NCI-H2029 treated with DMSO at 0.1 percent for 48 hours (cell line): Measurements from ENCODE around the gene PITPNB.

Source experiments
- DNase-seq: peaks from one replicate; lab custom pipeline; 2025; lab: John Stamatoyannopoulos, UW

Gene PITPNB

DNA sequence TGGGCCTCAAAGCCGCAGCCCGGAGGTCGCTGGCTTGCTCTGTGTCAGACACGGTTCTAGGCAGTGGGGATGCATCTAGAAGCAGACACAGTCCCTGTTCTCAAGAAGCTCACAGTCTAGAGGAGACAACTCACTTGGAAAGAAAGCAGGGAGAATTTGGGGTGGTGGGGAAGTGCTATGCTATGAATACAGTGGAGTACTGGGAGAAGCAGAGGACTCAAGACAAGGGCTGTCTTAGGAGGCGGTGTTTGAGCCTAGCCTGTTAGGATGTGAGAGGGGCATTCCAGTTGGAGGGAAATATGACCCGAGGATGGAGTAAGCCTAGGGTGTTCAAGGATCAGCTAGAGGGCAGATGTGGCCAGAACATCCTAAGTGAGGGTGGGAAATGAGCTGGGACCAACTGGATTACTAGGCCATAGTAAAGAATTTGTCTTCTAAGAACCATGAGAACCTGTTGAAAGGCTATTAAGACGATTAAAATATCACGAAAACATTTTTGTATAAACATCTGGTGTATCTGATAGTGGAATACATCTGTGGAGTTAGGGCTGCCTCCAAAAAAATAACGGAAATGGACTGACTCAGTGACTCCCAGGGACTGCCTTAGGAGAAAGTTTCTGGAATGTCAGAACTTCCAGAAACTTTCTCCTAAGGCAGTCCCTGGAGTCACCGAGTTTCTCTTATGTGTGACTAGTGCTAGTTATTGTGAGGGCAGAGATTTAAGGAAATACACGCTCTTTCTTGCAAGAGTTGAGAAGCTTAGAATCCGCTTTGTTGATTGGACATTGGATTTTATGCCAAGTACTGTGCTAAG lies 1.1 kb upstream of the PITPNB start:
- DNase-seq = no peak

DNA sequence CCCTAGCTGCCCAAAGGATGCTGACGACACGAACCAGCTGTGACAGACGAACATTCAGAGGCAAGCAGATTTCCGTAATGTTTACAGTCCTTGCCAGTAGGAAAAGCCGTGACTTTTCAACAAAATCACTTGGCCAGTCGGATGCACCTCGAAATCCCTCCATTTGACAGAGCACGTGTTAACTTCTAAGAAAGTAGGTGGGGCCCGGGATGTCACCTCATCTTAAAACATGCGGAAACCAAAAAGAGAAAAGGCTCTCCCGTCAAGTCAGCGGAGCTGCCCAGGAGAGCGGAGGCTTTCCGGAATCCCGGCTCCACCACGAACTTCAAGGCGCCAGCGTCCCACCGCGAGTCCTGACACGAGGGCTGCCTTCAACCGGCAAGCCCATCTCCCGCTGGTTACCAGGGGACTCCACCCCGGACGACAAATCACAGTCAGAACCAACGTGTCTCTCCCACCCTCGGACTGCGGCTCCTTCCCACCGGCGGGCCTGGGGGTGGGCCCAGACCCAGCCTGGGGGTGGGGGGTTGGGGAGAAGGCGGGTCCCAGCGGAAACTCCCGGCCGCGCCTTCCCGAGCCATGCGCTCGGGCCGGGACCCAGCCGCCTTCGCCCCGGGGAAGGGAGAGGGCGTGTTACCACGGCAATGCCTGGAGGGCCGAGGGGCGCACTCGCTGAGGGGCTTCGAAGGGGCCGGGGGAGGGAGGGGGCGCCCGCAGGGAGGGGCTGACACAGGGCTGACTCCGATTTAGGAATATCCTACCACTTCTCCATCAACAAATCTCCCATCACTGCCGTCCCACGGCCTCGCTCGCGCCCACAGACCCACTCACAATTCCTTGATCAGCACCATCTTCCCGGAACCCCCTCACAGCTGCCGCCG lies 475 bp downstream of the PITPNB start:
- DNase-seq = no peak

DNA sequence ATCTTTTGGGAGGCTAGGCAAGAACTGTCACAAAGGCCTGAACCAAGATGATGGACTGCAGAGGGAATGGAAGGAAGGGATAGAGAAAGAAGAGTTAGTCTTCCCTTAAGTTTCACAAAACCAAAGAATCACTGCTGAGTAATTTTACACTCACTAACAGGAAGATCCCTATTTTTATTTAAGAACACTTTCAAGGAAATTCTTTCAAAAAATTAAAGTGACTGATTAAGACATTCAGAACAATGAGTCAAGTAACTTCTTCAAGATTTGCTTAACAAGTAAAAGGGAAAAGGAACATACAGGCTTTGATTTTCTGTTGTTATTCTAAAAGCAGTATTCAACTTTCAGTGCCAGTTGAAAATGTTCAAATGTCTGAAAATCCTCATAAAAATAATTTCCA lies 3.1 kb downstream of the PITPNB start:
- DNase-seq = no peak

DNA sequence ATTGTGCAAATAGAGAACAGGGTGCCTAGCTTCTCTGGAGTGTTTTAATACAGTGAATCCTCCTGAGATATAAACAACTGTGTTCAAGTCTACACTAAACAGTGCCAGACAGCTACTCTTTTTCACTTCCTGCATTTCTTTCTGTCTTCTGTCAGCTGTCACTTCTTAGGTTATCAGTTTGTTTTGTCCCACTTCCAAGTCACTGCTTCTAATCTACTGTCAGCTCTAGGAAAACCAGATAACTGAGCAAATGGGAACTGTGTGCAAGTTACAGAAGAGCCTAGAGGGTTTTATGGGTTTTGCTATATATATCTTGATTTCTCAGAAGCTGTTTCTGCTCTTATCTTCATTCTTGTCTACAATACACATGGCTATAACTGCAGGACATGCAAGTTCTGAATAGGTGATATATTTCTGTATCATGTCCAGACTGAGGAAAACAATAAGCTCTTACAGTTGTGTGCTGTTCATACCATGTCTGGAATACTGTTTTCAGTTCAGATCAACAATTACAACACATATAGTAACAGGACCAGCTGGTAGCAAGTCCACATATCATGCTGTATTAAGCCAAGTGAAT lies 5.8 kb downstream of the PITPNB start:
- no peak for DNase-seq

DNA sequence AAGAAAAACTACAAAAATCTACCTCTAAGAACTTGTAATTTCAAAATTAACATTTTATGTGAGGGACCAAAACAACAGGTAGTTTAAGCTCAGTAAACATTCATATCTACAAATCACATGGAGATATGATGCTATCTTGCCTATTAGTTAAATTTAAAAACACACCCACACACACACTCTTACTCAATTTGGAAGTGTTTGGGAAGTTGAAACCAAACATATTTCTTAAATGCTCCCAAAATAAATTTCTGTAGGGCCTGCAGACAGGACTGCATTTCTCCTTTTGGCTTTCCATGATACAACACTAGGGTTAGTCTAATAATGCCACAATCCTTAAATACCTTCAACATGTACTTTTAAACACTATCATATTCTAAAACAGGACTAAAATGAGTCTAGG lies 7.0 kb downstream of the PITPNB start:
- DNase-seq = no peak

DNA sequence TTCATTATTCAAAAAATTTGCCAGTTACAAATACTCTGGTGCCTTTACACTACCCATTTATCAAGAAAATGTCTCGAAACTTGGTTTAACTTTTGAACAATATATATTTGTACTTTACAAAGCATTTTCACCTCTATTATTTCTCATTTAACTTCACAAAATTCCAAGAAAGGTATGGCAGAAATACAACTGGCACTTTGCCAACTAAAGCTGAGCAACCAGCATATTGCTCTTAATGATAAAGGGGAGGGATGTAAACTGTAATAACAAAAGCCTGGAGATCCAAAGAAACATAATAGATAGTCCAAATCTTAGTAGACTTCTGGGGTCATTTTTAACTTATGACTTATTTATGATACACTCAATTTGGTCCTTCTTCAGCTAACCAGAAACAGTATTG lies 7.7 kb downstream of the PITPNB start:
- no peak for DNase-seq

DNA sequence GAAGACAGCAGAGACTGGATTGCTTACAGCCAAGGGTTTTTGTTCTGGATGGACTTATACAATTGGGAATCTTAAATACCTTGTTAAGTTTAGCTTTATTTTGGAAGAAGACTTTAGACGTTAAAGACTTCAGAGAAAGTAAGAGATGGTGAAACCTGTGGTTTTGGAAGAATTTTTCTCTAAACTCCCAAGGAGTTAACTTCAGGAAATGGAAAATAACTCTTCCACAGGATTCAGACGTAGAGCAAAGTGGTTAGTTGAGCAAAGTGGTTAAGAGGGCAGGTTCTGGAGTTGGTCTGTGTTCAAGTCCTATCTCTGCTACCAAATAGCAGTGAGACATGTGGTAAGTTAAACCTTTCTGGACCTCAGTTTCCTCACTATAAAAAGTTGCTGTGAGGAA lies 12.8 kb downstream of the PITPNB start:
- DNase-seq = no peak

DNA sequence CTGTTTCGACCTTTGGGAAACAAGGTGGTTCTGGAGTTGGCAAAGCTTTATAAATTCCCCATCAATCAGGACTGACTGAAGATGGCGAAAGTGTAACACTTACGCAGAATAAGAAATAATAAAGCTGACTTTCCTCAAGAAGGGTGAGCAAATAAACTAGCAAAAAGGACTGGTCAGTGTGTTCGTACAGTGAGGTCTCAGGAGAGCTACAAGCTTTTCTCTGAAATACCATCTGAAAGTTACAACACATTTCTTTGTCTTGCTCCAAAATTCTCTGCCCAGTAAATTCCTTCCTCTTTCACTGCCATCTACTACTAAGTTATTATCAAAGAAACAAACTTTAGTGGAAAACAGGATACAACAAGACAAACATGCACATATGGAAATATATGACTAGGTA lies 13.4 kb downstream of the PITPNB start:
- DNase-seq = no peak

DNA sequence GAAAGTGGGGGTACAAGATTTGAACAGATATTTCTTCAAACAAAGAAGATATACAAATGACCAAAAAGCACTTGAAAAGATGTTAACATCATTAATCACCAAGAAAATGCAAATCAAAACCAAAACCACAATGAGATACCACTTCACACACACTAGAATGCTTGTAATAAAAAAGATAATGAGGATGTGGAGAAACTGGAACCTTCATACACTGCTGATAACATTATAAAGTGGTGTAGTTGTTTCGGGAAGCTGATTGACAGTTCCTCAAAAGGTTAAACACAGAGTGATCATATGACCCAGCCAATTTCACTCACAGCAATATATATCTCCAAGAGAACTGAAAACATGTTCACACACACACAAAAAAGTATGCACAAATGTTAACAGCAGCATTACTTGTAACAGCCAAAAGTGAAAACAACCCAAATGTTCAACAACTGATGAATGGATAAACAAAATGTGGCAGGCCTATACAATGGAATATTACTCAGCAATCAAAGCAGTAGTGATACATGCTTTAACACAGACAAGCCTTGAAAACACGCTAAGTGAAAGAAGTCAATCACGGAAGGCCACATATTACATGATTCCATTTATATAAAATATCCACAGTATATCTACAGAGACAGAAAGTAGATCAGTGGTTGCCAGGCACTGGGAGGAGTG lies 15.1 kb downstream of the PITPNB start:
- no peak for DNase-seq

DNA sequence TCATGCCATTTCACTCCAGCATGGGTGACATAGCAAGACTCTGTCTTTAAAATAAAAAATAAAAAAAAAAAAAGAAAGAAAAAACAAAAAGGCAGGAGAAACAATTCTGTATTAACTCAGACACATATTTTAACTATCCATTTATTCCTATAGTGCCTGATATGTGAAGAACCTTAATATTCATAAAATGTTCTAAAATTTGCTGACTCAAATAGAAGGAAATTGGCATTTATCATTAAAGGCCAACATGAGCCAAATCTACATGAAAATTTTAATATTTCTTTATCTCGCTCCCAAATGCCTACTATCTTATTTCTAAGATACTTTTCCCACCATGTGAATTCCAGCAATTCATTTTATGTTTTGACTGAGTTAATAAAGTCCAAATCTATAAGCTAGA lies 18.9 kb downstream of the PITPNB start:
- no peak for DNase-seq

DNA sequence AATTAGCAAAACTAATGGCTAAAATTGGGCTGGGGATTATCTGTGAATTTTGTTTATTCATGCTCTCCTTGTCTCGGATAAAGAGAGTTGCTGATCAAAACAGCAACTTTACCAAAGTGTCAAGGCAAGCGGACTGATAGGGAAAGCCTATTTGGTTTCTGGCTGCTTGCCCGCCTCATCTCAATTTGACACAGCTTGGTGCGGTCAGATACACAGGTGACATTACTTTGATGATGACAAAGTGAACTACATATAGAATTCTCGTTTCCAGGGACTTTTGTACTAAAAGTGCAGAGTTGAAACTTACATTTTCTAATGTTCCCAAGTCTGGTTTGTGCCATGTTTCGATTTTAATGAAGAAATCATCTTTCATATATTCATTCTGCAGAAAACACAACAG lies 22.8 kb downstream of the PITPNB start:
- no peak for DNase-seq

DNA sequence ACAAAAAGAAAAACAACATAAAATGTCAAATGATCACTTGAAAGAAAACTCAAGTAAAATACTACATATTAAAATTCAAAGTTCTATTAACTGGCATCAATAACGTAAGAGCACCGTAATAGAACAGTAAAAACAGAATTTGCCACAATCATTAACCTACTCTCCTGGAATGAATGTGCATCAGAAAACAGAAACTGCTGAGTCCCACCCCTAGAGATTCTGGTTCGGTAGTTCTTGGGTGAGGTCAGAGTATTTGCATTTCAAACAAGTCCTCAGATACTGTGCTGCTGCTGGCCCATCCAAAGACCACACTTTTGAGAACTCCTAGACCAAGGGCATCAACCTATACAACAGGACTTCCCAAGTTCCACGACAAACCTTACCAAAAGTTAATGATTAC lies 23.5 kb downstream of the PITPNB start:
- no peak for DNase-seq

DNA sequence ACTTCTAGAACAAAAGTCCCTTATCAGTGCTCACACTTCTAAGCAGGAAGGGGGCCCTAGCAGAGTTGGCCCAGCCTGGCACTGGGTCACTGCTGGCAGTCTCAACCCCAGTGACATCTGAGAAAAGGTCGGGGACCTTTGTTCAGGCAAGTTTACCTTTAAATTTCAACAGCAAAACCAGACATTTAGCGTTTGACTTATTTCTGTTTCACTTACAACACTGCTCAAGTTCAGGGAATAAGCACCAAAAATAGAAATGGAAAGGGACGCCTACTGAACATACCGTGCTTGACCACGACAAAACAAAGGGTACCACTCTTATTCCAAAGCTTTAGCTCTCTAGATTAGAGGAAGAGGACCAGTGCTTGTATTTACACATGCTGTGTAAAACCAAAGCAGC lies 26.2 kb downstream of the PITPNB start:
- DNase-seq = no peak

DNA sequence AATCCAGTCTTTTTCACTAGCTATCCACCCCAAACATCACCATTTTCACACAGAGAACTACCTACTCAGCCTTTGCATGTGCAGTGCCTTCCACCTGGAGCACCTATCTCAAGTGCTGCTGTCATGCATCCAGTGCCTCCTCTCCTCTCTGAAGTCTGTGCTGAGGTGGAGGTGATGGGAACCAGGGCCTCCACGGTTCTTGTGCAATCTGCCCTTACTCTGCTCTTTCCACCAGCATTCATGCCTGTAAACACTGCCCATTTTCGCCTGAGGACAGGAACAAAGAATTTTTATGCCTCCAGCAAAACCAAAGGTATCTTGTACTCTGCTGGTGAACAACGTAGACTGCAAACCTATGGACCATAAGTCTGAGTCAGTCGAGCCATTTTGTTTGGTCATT lies 27.0 kb downstream of the PITPNB start:
- DNase-seq = no peak

DNA sequence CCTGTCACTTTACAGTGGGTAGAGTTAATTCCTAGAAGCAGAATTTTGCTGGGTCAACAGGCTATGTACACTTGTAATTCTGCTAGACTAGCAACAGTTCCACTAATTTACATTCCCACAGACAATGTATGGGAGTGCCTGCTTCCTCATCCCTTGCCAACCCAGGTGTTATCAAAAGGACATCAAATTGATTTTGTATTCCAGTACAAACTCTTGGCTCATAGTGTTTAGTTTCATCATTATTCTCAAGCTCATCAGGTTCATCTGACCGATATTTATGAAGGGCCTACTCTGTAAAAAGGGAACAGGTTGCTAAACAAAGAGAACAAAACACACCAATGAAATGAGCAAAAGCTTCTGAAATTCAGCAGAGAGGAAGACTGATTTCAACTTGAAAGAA lies 30.7 kb downstream of the PITPNB start:
- DNase-seq = no peak

DNA sequence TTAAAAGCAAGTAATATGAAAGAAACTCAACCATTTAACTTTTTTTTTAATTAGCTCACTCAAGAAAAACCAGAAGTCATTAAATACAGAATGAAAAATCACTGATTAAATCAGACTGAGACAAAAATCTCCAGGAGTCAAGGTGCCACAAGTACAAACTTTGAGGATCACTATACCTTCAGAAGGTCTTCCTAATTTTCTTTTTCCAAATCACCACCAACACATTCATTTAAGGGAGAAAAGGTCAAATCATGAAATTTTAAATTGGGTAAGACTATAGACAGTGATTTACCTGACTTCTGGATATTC lies 32.3 kb downstream of the PITPNB start:
- no peak for DNase-seq

DNA sequence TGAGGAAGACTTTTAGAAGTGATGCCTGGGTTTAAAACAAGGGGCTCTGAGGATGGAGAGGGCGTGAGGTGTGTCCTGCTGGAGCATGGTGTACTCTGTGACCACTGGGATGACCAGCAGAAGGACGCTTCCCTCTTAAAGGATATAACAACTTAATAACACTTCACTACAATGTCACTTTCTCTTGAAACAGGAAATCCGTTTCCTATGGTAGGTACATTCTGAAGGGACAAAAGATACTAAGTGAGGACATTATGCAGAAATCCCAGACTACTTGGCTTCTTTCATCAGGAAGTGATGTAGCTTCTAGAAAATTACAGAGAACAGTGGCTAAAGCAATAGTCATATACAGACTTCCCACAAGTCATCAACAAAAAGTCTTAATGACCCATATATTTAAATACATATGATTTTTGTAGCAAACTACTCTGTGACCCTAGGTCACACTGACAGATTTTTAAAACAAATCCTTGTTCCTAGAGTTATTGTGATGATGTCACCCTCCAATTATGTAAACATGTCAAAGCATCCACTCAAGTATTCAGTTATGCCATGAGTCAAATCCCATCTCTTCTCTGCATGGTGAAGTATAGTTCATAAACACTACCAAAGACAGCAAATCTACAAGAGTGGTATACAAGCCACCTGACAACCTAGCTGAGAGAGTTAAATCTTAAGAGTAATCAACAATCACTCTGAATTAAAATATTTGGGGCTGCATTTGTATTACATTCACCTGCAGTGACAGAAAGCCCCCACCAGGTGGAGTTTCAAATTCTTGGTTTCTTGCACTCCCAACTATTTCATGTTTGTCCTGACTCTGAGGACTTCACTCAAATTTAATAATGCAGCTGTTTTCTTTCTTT lies 32.8 kb downstream of the PITPNB start:
- DNase-seq = no peak

DNA sequence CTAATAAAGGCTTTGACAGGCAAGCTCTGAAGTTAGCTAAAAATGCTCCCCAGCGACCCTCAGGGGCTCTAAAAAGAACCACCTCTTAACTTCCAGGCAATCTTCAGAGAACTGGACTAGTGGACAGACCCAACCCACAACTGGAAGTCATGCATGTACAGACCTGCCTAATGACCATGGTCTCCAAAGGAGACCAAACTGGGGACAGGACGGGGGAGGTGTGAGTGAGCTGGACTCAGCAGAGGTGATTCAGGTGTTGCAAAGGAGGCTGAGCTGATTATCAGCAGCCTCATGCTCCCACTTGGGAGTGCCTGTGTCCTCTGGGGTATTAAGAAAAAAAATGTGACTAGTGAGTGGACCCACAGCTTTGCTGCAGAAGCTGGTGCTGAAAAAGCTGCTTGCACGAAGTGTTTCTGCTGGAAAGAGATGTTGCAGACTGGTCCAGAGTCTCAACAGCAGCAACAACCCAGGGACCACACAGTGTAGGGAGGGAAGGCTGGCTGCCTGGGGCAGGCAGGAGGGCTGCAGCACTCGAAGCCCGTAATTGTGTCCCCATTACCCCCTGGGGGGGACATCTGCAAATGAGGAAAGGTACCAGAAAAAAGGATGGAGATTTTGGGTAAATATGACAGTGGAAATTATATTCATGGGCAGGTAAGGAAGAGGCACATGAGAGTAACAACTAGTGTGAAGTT lies 35.3 kb downstream of the PITPNB start:
- no peak for DNase-seq

DNA sequence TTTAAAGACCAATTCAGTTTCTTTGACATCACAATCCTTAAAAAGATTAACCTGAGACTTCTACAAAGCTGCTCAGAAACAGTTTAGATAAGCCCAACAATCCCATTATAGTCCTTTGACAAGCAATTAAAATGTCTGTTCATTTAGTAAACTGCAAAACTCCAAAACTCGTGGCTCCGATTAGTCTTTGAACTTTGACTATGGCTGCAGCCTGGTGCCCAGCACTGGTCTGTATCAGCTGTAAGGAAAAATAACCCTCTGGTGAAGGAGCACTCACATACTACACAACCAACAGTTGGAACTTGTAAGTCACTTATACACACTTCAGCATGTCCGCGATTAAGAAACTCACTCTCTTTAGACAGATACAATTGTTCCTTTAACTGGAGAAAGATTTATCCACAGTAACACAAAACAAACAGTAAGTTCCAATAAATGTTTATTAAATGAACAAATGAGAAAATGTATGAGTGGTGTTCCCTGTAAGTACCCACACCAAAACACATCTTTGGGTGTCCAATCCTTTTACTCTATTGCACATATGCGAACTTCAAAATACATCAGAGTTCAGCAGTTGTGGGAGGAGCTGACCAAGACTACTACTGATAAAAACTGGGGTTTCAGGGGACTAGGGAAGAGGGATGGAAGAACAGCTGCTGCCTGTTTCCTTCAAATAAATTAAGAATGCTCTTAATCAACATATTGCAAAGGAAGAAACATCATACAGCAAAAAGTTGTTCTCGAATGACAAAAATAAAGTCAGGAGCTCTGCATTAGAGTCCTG lies 36.4 kb downstream of the PITPNB start:
- no peak for DNase-seq

DNA sequence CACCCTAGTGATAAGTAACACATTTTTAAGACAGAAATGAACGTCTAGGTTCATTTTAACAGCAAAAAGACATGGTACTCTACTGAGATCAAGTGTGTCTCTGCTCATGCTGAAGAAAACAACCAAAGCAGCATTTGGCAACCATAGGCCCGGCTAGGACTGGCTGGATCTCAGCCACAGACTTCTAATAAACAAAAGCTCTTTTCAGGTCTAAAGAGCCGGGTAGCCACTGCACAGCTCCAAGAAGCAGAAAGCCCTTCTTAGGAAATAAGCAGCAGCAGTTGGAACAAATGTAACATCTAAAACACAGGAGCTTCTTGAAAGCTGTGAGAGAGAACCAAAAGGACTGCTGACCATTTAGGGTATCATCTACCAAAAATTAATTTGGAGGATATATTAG lies 37.6 kb downstream of the PITPNB start:
- DNase-seq = no peak
